Stimulated activated CD4-positive, alpha-beta T cell treated with anti-CD3 and anti-CD28 coated beads, Interleukin-4, amount 100 ng/mL, for 1 hour (primary cell): Measurements from ENCODE around the gene RORB.

Experiments
- DNase-seq: peaks from one replicate; pipeline ENCODE4 v3.0.0-alpha.2; 2020

The RORB gene

DNA sequence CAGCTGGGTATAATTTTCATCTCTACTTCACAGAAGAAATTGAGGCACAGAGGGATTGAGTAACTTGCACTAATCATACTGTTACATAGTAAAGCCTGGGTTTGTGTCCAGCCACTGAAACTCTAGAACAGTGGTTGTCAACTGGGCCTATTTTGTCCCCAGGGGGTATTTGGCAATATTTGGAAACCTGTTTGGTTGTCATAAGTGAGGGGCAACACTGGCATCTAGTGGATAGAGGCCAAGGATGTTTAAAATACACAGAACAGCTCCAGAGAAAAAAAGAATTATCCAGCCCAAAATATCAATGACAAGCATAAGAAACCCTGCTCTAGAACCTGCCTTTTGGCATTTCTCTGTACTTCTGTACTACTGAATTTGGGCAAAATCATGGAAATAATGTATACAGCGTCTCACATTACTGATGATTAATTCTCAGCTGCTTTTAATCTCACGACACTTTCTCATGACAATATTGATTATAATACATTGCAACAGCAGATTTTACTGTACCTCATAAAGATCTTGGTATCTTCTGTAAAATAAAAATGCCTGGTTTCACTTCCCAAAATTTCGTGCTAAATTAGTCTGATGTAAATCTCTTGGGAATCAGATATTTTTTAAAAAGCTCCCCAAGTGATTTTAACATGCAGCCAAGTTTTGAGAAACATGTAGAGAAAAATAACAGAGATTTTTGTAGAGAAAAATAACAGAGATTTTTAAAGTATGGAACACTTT, 112.7 kb downstream of the RORB start:
- no peak for DNase-seq

GRCh38 chr9:74610523-74611061, 113.5 kb downstream of the RORB start:
- no peak for DNase-seq

DNA sequence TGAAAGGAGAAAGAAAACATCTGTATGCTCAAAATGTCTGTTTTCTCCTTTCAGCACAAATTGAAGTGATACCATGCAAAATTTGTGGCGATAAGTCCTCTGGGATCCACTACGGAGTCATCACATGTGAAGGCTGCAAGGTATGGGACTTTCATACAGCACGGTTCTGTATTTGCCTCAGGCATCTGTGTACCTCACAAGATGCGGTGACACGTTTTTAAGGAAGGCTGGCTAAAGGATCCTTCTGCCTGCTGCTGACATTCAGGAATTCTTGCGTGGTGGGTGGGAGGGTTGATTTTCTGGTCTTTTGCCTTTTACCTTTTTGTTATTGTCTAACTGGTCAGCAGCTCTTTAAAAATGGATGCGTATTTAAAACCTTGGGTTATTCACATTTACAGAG, 133.1 kb downstream of the RORB start:
- no peak for DNase-seq

- DNase-seq: no peak
Measured at GRCh38 chr9:74639112-74639511, 142.0 kb downstream of the RORB start.

DNA sequence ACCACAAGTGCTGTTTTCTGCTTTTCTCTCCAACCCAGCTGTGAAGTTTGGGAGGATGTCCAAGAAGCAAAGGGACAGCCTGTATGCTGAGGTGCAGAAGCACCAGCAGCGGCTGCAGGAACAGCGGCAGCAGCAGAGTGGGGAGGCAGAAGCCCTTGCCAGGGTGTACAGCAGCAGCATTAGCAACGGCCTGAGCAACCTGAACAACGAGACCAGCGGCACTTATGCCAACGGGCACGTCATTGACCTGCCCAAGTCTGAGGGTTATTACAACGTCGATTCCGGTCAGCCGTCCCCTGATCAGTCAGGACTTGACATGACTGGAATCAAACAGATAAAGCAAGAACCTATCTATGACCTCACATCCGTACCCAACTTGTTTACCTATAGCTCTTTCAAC, 145.2 kb downstream of the RORB start:
- no peak for DNase-seq

GRCh38 chr9:74643303-74643923, 146.3 kb downstream of the RORB start:
- DNase-seq: no peak

GRCh38 chr9:74644023-74644422, 146.9 kb downstream of the RORB start:
- DNase-seq: no peak

- no peak for DNase-seq
Measured at GRCh38 chr9:74645007-74645639, 148.0 kb downstream of the RORB start.

GRCh38 chr9:74653410-74654080, 156.4 kb downstream of the RORB start:
- no peak for DNase-seq

DNA sequence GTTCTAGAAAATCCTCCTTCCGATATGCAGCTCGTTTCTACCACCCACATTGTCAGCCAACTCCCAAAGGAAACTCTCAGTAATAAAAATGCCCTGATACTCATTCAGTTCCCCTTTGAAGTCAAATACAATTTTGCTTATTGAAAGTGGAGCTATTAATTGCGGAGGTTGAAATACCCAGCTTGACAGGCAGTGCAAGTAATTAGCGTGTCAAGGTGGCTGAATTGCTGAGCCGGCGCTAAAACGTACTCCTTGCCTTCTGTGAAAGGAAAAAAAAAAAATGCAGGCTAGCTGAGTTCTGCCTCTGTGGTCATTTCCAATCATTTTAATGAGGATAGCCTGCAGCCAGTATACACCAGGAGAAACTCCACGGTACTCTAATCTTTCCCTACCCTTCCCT, 165.5 kb downstream of the RORB start:
- DNase-seq: no peak

DNA sequence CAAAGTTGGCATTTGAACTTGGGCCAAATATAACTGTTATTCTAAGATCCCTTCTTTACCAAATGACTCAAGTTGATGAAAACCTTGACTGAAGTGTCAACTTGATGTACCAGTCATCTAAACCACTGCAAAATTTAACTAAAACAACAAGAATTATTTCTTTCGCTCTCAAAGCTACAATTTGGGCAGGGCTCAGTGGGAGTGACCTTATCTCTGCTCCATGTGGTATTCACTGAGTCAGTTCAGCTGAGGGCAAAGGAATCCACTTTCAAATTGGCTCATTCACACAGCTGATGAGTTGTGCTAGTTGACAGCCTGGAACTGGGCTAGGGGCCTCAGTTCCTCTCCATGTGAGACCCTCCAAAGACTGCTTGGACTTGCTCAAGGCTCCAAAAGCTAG, 166.3 kb downstream of the RORB start:
- no peak for DNase-seq

- no peak for DNase-seq
Measured at GRCh38 chr9:74666625-74667316, 169.6 kb downstream of the RORB start.

DNA sequence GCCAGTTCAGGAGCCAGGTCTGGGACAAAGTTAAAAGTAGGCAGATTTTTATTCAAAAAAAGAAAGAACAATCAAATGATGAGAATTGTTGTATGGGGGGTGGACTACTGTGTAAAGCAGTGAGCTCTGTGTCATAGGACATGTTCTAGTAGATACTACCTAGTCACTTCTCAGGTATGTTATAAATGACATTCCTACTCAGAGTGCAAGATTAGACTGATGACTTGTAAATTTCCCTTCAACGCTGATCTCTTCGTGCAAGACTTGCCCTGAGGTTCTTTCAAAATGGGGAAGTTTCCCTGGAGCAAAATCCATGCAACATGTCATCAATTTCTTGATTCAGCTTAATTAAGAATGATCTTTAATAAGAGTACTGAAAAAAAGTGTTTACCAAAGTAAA, 175.1 kb downstream of the RORB start:
- DNase-seq: no peak

- DNase-seq: no peak
Measured at GRCh38 chr9:74674077-74674476, 176.9 kb downstream of the RORB start.

DNA sequence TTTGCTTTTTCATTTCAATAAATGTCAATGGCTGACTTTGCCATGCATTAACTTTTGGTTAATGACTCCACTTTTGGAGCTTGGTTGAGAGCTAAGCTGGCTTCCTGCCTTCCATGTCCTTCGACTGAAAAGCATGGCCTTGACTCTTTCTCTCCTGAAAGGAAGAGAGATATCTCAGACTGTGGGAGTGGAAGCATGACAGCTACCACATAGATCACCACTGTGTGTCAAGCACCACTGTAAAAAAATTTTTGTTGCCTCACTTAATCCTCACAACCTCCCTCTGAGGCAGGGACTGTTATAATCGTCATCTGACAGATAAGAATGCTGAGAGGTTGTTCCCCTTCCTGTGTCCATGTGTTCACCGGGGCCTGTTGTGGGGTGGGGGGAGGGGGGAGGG, 184.8 kb downstream of the RORB start:
- no peak for DNase-seq

GRCh38 chr9:74683322-74683721, 186.2 kb downstream of the RORB start:
- DNase-seq: no peak

- DNase-seq: no peak
Measured at GRCh38 chr9:74691058-74691457, 193.9 kb downstream of the RORB start.

DNA sequence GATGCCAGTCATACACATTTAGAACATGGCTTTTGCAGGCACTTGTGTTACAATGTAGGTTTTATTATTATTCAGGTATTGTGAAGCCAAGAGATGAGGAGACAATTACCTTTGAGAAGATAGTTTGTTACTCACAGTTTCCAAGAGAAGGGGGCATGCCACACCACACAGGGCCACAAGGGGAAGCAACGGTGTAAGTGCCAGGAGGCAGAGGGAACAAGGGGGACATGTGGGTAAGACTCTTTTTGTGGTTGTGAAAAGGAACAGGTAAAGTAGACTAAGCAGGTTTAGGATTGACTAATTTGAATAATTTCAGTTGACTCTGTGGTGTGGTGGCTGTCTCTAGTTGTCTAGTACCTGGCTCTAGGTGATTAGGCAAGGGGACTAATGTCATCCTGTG, 199.4 kb downstream of the RORB start:
- no peak for DNase-seq

DNA sequence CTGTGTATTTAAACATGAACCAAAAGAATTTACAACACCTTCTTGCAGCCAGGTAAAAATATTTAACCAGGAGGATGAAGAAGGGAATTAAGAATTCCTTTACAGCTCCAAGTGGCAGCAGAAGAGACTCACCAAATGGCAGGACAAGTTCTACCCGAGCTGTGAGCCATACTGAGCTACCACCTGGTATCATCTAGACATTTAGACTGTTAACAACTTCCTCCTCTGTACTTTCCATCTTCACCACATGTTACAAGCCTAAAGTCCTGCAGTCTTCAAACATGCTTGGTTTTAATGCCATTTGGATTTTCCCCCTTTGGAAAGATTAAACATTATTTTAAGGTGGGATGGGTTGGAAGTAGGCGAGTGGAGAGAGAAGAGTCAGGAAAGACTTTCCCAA, 200.4 kb downstream of the RORB start:
- DNase-seq: no peak

DNA sequence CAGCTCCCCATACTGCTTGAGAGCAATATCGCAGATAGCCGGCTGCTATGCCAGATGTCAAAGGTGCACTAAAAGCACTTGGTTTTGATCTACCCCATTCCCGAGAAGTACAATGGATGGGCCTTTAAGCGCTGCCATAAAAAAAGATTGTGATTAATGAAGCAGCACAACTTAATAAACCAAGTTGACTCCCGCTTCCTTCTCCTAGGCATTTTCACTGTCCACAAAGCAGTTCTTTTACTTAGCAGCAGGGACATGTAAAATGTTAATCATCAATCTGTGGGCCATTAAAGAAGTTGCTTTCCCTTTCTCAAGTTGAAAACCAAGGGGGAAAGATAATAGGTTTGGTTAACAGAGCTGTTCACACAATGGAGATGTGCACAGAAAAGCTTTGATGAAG, 214.2 kb downstream of the RORB start:
- DNase-seq: no peak

DNA sequence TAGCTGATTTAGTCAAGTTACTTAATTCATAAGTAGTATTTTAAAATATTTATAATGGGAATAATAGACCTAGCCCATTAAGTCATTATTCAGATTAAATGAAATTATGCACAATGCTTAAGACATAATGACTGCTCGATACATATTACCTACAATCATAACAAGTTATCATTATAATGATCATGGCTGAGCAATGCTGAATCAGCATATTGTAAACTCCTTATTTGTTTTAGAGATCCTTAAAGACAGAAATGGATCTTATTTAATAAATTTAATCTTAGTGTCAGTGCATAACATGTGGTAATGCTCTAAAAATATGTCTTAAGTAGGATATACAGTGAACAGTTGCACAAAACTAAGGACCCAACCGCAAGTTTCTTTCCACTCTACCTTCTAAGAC, 221.6 kb downstream of the RORB start:
- DNase-seq: no peak

DNA sequence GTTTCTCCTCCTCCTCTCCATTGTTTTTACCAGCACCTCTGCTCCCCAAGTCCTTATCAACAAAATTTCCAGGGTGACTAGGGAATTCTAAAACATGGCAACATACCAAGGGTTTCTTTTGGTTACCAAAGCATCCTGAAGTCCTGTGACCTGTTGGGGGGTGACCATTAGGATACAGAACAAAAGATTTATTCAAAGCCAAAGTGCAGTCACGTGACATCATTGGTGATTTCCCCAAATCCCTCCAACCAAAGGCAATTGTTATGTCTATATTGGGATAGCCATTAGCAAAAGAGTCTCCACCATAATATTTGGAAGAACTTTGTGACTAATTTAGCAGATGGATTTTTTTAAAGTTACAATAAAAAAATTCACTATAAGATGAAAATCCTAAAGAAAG, 222.2 kb downstream of the RORB start:
- DNase-seq: no peak
